Neural cell (in vitro differentiated cells): Measurements from ENCODE around the gene ZNHIT3.

Experiments
- REST ChIP-seq: IDR thresholded peaks from 2 replicates; pipeline ENCODE4 v1.6.1; 2012; ENCODE audit warnings: borderline replicate concordance
- TF ChIP-seq, protein P1 (sequence below): fragments of 450-650 bp; IDR thresholded peaks from 2 replicates; pipeline ENCODE4 v1.5.1; 2014; ENCODE audit warnings: antibody characterized with exemption, mild to moderate bottlenecking, moderate library complexity; ENCODE audit not compliant: poor library complexity, severe bottlenecking

DNA sequence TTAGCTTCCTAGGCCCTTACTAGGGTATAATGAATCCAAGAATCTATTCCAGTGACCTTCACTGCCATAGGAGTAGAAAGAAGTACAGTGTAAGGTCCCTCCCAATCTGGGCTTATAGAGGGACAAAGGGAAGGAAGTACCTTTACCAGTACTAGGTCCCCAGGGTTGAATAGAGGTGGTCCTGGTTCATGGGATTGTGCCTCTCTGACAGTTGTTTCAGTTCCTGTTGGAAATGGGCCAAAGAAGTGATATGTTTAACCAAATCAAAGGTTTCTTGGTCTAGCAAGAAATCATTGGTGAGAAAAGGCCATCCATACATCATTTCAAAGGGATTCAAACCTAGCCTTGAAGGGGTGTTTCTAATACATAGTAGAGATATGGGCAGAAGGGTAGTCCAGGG lies 16.0 kb upstream of the ZNHIT3 start:
- TF ChIP-seq, protein P1, sequence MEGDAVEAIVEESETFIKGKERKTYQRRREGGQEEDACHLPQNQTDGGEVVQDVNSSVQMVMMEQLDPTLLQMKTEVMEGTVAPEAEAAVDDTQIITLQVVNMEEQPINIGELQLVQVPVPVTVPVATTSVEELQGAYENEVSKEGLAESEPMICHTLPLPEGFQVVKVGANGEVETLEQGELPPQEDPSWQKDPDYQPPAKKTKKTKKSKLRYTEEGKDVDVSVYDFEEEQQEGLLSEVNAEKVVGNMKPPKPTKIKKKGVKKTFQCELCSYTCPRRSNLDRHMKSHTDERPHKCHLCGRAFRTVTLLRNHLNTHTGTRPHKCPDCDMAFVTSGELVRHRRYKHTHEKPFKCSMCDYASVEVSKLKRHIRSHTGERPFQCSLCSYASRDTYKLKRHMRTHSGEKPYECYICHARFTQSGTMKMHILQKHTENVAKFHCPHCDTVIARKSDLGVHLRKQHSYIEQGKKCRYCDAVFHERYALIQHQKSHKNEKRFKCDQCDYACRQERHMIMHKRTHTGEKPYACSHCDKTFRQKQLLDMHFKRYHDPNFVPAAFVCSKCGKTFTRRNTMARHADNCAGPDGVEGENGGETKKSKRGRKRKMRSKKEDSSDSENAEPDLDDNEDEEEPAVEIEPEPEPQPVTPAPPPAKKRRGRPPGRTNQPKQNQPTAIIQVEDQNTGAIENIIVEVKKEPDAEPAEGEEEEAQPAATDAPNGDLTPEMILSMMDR = no peak
- TF ChIP-seq REST = no peak
